Stromal cell of bone marrow (primary cell): Measurements from ENCODE around the gene CDKAL1.
"Not testable (repeated sequence)": the region's sequence is repeated elsewhere in the genome, so short reads cannot be mapped to it uniquely, and the experiment has no call there.

Source experiments
- DNase-seq: peaks from one replicate; pipeline ENCODE4 v3.0.0-alpha.2; 2012; ENCODE audit warnings: low read depth

The CDKAL1 gene

GRCh38 chr6:21073318-21073839 lies 539.1 kb downstream of the CDKAL1 start:
- no peak for DNase-seq

GRCh38 chr6:21074484-21074883 lies 540.2 kb downstream of the CDKAL1 start:
- DNase-seq: no peak

- DNase-seq: no peak
Observed at GRCh38 chr6:21075986-21076385, 541.7 kb downstream of the CDKAL1 start.

GRCh38 chr6:21078497-21078896 lies 544.2 kb downstream of the CDKAL1 start:
- no peak for DNase-seq

- peak; percentile 33 for DNase-seq
Observed at GRCh38 chr6:21079468-21080048, 545.3 kb downstream of the CDKAL1 start.

- no peak for DNase-seq
Observed at GRCh38 chr6:21080221-21080620, 546.0 kb downstream of the CDKAL1 start.

- no peak for DNase-seq
Observed at GRCh38 chr6:21082091-21082490, 547.8 kb downstream of the CDKAL1 start.

- no peak for DNase-seq
Observed at GRCh38 chr6:21083708-21084107, 549.5 kb downstream of the CDKAL1 start.

- peak; percentile 6 for DNase-seq
Observed at GRCh38 chr6:21084656-21085055, 550.4 kb downstream of the CDKAL1 start.

- DNase-seq: no peak
Observed at GRCh38 chr6:21085211-21085610, 551.0 kb downstream of the CDKAL1 start.

- DNase-seq: no peak
Observed at GRCh38 chr6:21085643-21086042, 551.4 kb downstream of the CDKAL1 start.

- DNase-seq: no peak
Observed at GRCh38 chr6:21087188-21087587, 552.9 kb downstream of the CDKAL1 start.

GRCh38 chr6:21091411-21091810 lies 557.2 kb downstream of the CDKAL1 start:
- no peak for DNase-seq

- DNase-seq: not testable (repeated sequence)
Observed at GRCh38 chr6:21092231-21092772, 558.0 kb downstream of the CDKAL1 start.

- DNase-seq: no peak
Observed at GRCh38 chr6:21095462-21095861, 561.2 kb downstream of the CDKAL1 start.

GRCh38 chr6:21098134-21098533 lies 563.9 kb downstream of the CDKAL1 start:
- DNase-seq: no peak

- DNase-seq: no peak
Observed at GRCh38 chr6:21098744-21099143, 564.5 kb downstream of the CDKAL1 start.

GRCh38 chr6:21099338-21100314 lies 565.4 kb downstream of the CDKAL1 start:
- DNase-seq: no peak

GRCh38 chr6:21100991-21101390 lies 566.7 kb downstream of the CDKAL1 start:
- DNase-seq: no peak

- no peak for DNase-seq
Observed at GRCh38 chr6:21101694-21102093, 567.4 kb downstream of the CDKAL1 start.

GRCh38 chr6:21102201-21102600 lies 567.9 kb downstream of the CDKAL1 start:
- no peak for DNase-seq

GRCh38 chr6:21102624-21103023 lies 568.4 kb downstream of the CDKAL1 start:
- no peak for DNase-seq
